Adrenal gland (tissue), 5 donors: ENCODE data around the gene LGALS9C.
"Not testable (repeated sequence)": the region's sequence is repeated elsewhere in the genome, so short reads cannot be mapped to it uniquely, and the experiment has no call there.

Experiments used
- CTCF ChIP-seq, 6 experiments: fragments of 450-650 bp in 4 of 6; fragments of 200-600 bp in 2 of 6; sonication (generic) in 1 of 6; IDR thresholded peaks; 1 replicate in 5 of 6; 2 replicates in 1 of 6; pipeline versions ENCODE4 v1.5.1 to v1.8.0; 2016 to 2021; ENCODE audit warnings: antibody characterized with exemption in 6 of 6, mild to moderate bottlenecking in 2 of 6, moderate library complexity in 1 of 6
- POLR2A ChIP-seq, 2 donors: fragments of 450-650 bp; IDR thresholded peaks; one replicate each; pipeline ENCODE4 v1.6.1; 2017; ENCODE audit warnings: antibody characterized with exemption in 2 of 2, mild to moderate bottlenecking in 2 of 2, moderate library complexity in 1 of 2
- donor health status: DM: no; HTN: no; CAD: no.

DNA sequence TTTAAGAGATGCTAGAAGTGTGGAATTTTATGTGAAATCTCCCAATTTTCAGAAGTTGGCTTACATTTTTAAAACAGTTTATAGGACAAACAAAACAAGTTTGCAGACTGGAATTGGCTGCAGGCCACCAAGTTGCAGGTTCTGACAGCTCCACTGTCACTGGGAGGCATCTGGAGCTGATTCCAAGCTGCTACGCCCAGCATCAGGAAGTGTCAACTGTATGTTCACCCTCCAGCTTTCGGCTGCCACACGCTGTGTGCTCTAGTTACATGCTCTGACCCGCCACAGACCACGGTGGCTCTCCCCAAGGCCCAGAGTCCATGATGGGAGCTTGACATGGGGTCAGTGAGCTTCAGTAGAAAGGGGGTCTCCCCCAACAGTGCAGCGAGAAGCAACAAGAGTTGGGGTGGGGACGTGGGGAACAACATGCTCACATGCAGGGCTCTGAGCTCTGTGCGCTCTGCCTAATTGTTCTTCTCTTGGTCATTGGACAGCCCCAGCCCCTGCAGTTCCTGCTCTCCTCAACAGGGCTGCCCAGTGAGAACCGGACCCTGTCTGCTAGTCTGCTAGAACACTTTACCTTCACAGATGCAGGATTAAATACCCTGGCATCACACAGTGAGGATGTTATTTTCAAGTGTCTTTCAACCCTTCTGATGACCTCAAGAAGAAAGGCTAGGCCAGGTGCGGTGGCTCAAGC, 8.0 kb upstream of the LGALS9C start:
- not testable (repeated sequence) for TF ChIP-seq CTCF, POLR2A (IDR thresholded peaks at IDR 0.05)
